HepG2 (cell line): Measurements from ENCODE around the gene TECPR1. TPM values are rescaled to one million over a fixed set of nuclear protein-coding genes. Genes with fewer than 3 reads are reported as not detected.

Source experiments
- ATAC-seq: fragments of 200-7000 bp; cut with Tn5 transposase; 3 replicates; pipeline ENCODE4 v1.9.1; 2020; ENCODE audit warnings: mild to moderate bottlenecking, moderate library complexity
- BruUV-seq: library from RNA; stranded (reverse); fragments of 400-500 nt; replicated peaks from 2 replicates; lab custom pipeline; 2021; lab: Mats Ljungman, UMichigan
- CTCF ChIA-PET: fragments of 300-600 bp; formaldehyde crosslinking; extraction: SDS; loops from one replicate; lab custom pipeline; 2021; ENCODE audit warnings: low total read pairs, inconsistent platforms, low intra/inter-chr PET ratio; lab: Yijun Ruan, JAX
- POLR2A ChIA-PET: fragments of 350-600 bp; sonication (Branson Sonifier 250); formaldehyde crosslinking; loops from one replicate; lab custom pipeline; 2020; ENCODE audit warnings: antibody characterized with exemption, inconsistent platforms; lab: Yijun Ruan, JAX
- DNase-seq: peaks from one replicate; pipeline ENCODE4 v3.0.0-alpha.2; 2015; ENCODE audit warnings: low spot score
- FAIRE-seq: peaks from 3 replicates; lab custom pipeline; 2011; peaks lifted over from hg19 to GRCh38; lab: Jason Lieb, UNC
- H2AFZ ChIP-seq: one replicate; pipeline ENCODE4 v1.6.1; 2011; ENCODE audit warnings: low read length, inconsistent platforms
- H3K27ac ChIP-seq: fragments of 300-600 bp; 3 replicates; pipeline ENCODE4 v1.8.0; 2011; ENCODE audit warnings: mixed run types, mild to moderate bottlenecking, mixed read lengths, low read length, inconsistent platforms; ENCODE audit not compliant: insufficient read depth; ENCODE audit errors: extremely low read length
- H3K27me3 ChIP-seq, 2 experiments: fragments of 200-600 bp in 1 of 2; 2 replicates in 1 of 2; 3 replicates in 1 of 2; pipeline versions ENCODE4 v1.6.0 to v1.8.0; 2011; ENCODE audit warnings: low read length in 2 of 2, mild to moderate bottlenecking in 2 of 2, moderate library complexity in 2 of 2, inconsistent platforms in 1 of 2; ENCODE audit not compliant: insufficient read depth in 2 of 2, control insufficient read depth in 1 of 2
- H3K36me3 ChIP-seq, 2 experiments: fragments of 200-600 bp in 1 of 2; replicated peaks in 1 of 2; 2 replicates in 1 of 2; 3 replicates in 1 of 2; pipeline versions ENCODE4 v1.5.1 to v1.8.0; 2011; ENCODE audit warnings: low read length in 2 of 2, inconsistent platforms in 1 of 2; ENCODE audit not compliant: insufficient read depth in 2 of 2, control insufficient read depth in 1 of 2
- H3K4me1 ChIP-seq: 2 replicates; pipeline ENCODE4 v1.5.1; 2012; ENCODE audit warnings: low read length, inconsistent platforms; ENCODE audit not compliant: insufficient read depth
- H3K4me2 ChIP-seq: 2 replicates; pipeline ENCODE4 v1.6.0; 2011; ENCODE audit warnings: low read depth, low read length, inconsistent platforms
- H3K4me3 ChIP-seq, 3 experiments: fragments of 200-600 bp in 1 of 3; sonication (generic), shearing (Covaris generic) in 1 of 3; replicated peaks in 1 of 3; 2 replicates each; pipeline ENCODE4 v1.5.1; 2011 to 2016; ENCODE audit warnings: low read length in 3 of 3, inconsistent platforms in 2 of 3, low read depth in 2 of 3, mild to moderate bottlenecking in 2 of 3, control low read depth in 1 of 3, mixed read lengths in 1 of 3; ENCODE audit not compliant: insufficient read depth in 1 of 3
- H3K79me2 ChIP-seq: one replicate; pipeline ENCODE4 v1.6.1; 2011; ENCODE audit warnings: low read length, inconsistent platforms; ENCODE audit not compliant: insufficient read depth
- H3K9ac ChIP-seq: 2 replicates; pipeline ENCODE4 v1.6.0; 2011; ENCODE audit warnings: mild to moderate bottlenecking, low read depth, low read length, inconsistent platforms; ENCODE audit not compliant: insufficient read depth
- H3K9me3 ChIP-seq: 2 replicates; pipeline ENCODE4 v1.5.1; 2012; ENCODE audit warnings: mild to moderate bottlenecking, low read length
- H4K20me1 ChIP-seq: 2 replicates; pipeline ENCODE4 v1.6.0; 2011; ENCODE audit warnings: inconsistent platforms, mild to moderate bottlenecking, low read length, moderate library complexity; ENCODE audit not compliant: insufficient read depth
- ATF7-NPFF ChIP-seq: sonication (generic); formaldehyde crosslinking; IDR thresholded peaks from 2 replicates; pipeline ENCODE4 v1.8.1; 2023; ENCODE audit warnings: mild to moderate bottlenecking, low read depth, missing genetic modification reagents, moderate library complexity
- FOXK1 ChIP-seq: sonication (generic); formaldehyde crosslinking; IDR thresholded peaks from 2 replicates; pipeline ENCODE4 v1.4.0; 2020; ENCODE audit warnings: low read depth, missing genetic modification reagents, borderline replicate concordance
- HNRNPLL ChIP-seq: fragments of 200-400 bp; formaldehyde crosslinking; IDR thresholded peaks from 2 replicates; pipeline ENCODE4 v1.6.1; 2017; ENCODE audit warnings: mild to moderate bottlenecking, low read depth, low read length; ENCODE audit not compliant: poor library complexity, severe bottlenecking
- POLR2A ChIP-seq, 2 experiments: IDR thresholded peaks; 2 replicates each; pipeline ENCODE4 v1.6.1; 2011; ENCODE audit warnings: low read depth in 2 of 2, low read length in 2 of 2, mild to moderate bottlenecking in 1 of 2, moderate library complexity in 1 of 2; ENCODE audit not compliant: insufficient read depth in 1 of 2
- POLR2G ChIP-seq: fragments of 200-400 bp; formaldehyde crosslinking; IDR thresholded peaks from 2 replicates; pipeline ENCODE4 v1.6.1; 2018; ENCODE audit warnings: mild to moderate bottlenecking, low read depth, low read length, moderate library complexity
- RBFOX2 ChIP-seq: fragments of 200-400 bp; formaldehyde crosslinking; IDR thresholded peaks from 2 replicates; pipeline ENCODE4 v1.6.1; 2017; ENCODE audit warnings: low read depth, mild to moderate bottlenecking, low read length
- RFX1 ChIP-seq: fragments of 450-650 bp; IDR thresholded peaks from 2 replicates; pipeline ENCODE4 v1.6.1; 2017
- ZBTB33 ChIP-seq: sonication (generic); formaldehyde crosslinking; IDR thresholded peaks from 2 replicates; pipeline ENCODE4 v1.4.0; 2020; ENCODE audit warnings: missing genetic modification reagents
- ZC3H4 ChIP-seq: sonication (generic); formaldehyde crosslinking; IDR thresholded peaks from 2 replicates; pipeline ENCODE4 v1.4.0; 2020; ENCODE audit warnings: missing genetic modification reagents, borderline replicate concordance
- ZNF12 ChIP-seq: sonication (generic); formaldehyde crosslinking; IDR thresholded peaks from 2 replicates; pipeline ENCODE4 v1.5.0; 2020; ENCODE audit warnings: missing genetic modification reagents
- ZNF326 ChIP-seq: sonication (generic); formaldehyde crosslinking; IDR thresholded peaks from 2 replicates; pipeline ENCODE4 v1.4.0; 2020; ENCODE audit warnings: missing genetic modification reagents, borderline replicate concordance
- WGBS: methylation state at CpG from one replicate; pipeline ENCODE4 v1.1.6; 2017; ENCODE audit warnings: low lambda C conversion rate; 5-methylcytosine and 5-hydroxymethylcytosine counted together
- in situ Hi-C: cut with HindIII; loops from 2 replicates; pipeline ENCODE4 v1.10.0; 2017; ENCODE audit warnings: low pct_unique_long_range_greater_than_20kb; ENCODE audit not compliant: extremely low pct_ligation_motif_present
- intact Hi-C: fragments of 100-400 bp; cut with micrococcal nuclease; formaldehyde crosslinking; loops from one replicate; pipeline ENCODE4 v1.10.0; 2022; ENCODE audit not compliant: unreplicated experiment
- polyA plus RNA-seq, 8 experiments: library from polyadenylated mRNA; depleted of rRNA in 3 of 8; stranded (reverse) in 7 of 8; unstranded in 1 of 8; fragments of >200 nt; fragmentation: Illumina TruSeq in 4 of 8; extraction: Trizol in 4 of 8; gene quantifications; 2 replicates each; pipeline versions ENCODE4 v1.2.1 to v1.2.3, GENCODE V29; 2011 to 2016; ENCODE audit warnings: low read depth in 4 of 8, missing spikeins in 1 of 8, mixed read lengths in 1 of 8; ENCODE audit not compliant: insufficient read depth in 1 of 8
- total RNA-seq, 5 experiments: library from RNA; depleted of rRNA; stranded (reverse); fragments of >200 nt; fragmentation: Illumina TruSeq; extraction: Trizol; gene quantifications; 2 replicates each; pipeline ENCODE4 v1.2.3, GENCODE V29; 2016; ENCODE audit warnings: low read depth in 1 of 5

The TECPR1 gene
- total and polyA plus RNA-seq, 2 of the 13 experiments (the other 11 are each of a cell fraction or from before 2014, with no cell fraction given), result 2.3 to 6.3 TPM

- TF ChIP-seq ZBTB33 (CRISPR knock-in tag) (0 out of 2 replicates have a peak, but pooled peaks have one; percentile 31), FOXK1 (CRISPR knock-in tag) (no peak), ATF7-NPFF (CRISPR knock-in tag) (no peak), ZNF12 (CRISPR knock-in tag) (no peak), HNRNPLL (peak; percentile 16), RFX1 (no peak), RBFOX2 (0 out of 2 replicates have a peak, but pooled peaks have one; percentile 24)
Observed at GRCh38 chr7:98214811-98215321, 37.2 kb downstream of the TECPR1 start (continued).

DNA sequence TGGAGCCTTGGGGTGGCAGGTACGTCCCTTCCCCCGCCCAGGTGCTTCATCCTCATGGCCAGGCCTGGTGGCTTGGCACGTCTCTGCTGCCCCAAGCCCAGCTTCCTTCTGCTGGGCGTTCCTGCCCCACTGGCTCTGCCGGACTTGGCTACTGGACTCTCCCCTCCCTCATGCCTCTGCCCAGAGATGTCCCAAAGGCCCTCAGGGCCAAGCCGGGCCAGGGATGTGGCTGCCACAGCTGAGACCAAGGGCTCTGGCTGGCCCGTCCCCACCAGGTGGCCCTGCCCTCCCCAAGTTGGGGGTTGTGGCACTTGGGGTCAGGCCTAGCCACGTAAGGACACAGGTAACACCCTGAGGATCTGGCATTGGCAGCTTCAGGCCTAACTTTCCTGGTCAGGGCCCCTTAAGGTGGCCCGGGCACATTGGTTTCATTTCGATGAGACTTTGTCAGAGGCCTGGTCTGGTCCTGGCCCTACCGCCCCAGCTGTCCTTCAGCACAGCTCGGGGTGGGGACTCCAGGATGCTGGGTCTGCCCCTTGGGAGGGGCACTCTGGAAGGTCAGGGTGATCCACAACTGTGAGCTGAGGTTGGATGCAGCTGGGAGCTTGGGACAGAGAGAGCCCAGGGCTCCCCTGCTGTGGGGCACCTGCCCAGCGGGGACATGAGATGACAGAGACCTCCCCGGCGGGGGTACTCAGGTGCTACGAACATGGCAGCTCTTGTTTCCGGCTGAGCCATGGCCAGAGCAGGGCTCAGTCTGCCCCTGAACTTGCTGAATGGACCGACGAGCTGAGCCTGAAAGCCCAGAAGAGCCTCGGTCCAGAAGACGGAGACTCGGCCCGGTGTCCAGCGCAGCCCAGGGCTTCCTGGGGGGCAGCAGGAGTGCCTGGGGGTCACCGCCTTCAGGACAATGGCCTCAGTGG lies 37.9 kb downstream of the TECPR1 start:
- POLR2A ChIA-PET, result no interaction called here
- Histone ChIP-seq H3K4me3 (no peak overlapping the region), H3K4me2 (no peak overlapping the region), H3K79me2 (no peaks in the 10 kb centered on the region), H3K9me3 (no peaks in the 10 kb centered on the region), H3K27ac (no peak overlapping the region), H4K20me1 (no peaks in the 10 kb centered on the region), H2AFZ (no peak overlapping the region), H3K36me3 (no peaks in the 10 kb centered on the region; a peak in 1 of 5 replicates), H3K9ac (no peak overlapping the region), H3K4me1 (peaks cover 35% of the 10 kb centered on the region), H3K27me3 (no peaks in the 10 kb centered on the region)
- intact Hi-C loops, result no loop called here
- BruUV-seq, result no TSS peak
- FAIRE-seq (no peak), DNase-seq (no peak), ATAC-seq (no peak)
- 93% methylated on average over 17 of the region's 25 CpGs for WGBS
- TF ChIP-seq ZNF326 (CRISPR knock-in tag) (0 out of 2 replicates have a peak, but pooled peaks have one; percentile 32), POLR2A (IDR thresholded peaks at IDR 0.05; ENCODE audit: insufficient read depth in 1 of 2, low read depth in 2 of 2, low read length in 2 of 2) (0 out of 4 replicates have a peak, but pooled peaks of 1 of the 2 experiments have one; percentile 12), ZC3H4 (CRISPR knock-in tag) (no peak), RBFOX2 (0 out of 2 replicates have a peak, but pooled peaks have one; percentile 3), POLR2G (0 out of 2 replicates have a peak, but pooled peaks have one; percentile 25)
- in situ Hi-C loops, result no loop called here
- CTCF ChIA-PET, result no interaction called here
